ENCODE results near the gene ID4. TPM values are rescaled to one million over a fixed set of nuclear protein-coding genes. Genes with fewer than 3 reads are reported as not detected.

The ID4 gene
- total RNA-seq, 1 experiment from 2014 or later: not detected

DNA sequence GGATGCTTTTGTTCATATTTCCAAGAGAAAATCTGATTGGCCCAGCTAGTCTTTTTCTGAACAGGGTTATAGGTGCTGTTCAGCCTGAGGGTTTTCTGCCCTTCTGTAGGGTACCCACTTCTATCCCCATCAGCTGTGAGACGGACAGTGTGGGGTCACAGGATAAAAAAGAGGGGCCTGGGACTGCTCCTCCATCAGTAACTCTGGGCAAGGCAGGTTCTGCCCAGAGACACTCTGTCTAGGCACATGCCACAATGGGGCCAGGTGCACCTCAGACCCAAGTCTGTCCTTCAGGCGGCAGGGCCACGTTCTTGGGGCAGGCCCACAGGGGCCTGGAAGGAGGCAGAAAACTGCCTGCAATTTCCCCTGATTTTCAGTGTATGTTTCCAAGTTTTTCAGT, 20.0 kb downstream of the ID4 start:
- no peak for DNase-seq (ENCODE audit: low read depth)

DNA sequence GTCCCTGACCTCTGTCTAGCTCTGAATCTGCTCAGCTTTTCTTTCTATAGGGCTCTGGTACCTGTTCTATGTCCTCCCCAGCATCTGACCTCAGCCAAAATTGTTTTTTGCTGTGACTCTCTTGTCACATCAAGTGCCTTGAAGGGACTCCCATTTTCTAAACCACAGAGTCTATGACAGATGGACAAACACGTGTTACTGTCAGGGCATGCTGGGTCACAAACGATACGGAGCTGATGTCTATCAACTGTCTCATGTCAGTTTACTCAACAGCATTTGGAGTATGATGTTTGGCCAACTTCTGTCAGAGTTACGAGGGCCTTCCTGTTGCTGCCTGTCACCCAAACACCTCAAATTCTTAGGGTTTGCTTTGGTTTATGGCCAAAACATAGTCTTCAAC, 20.5 kb downstream of the ID4 start:
- DNase-seq (ENCODE audit: low read depth): no peak

DNA sequence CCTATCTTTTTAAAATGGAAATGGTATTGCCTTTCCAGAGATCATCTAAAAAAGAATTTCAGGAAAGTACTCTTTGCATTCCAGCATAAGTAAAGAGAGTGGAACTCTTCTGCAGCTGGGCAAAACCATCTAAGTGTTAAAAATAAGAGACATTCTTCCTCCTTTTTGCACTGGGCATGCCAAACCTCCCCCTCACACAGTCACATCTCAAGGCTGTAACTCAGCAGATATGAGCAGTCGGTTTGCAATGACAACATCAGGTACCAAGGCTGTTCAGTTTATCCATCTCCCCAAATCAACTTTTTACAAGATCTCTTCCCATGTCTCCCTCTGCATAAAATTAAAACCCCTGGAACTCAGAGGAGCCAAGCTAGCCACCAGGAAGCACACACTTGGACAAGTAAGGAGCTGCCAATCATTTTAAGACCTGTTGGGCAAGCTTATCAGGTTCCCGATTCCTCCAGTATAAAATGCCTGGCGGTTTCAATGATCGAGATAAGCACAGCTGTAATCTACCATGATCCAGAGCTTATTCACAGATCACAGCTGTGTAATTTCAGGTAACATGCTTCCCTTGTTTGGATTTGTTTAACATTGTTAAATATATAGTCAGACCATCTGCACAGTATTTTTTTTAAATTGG, 23.2 kb downstream of the ID4 start:
- no peak for DNase-seq (ENCODE audit: low read depth)

DNA sequence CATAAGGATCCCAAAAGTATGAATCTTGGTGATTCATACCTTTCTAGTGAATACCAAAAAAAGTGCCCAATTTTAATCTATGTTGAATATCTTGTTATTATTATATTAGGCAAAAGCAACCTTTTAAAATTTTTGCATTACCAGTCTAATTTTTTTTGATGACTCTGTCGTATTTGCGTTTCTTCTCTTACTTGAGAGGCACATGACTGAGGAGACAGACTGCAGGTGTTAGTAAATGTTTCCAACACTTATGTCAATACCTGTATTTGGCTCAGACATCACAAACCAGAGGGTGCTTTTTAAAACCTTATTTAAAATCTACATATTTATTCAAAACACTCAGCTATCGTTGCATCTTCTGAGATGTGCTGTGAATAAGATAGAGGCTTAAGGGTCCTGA, 27.1 kb downstream of the ID4 start:
- no peak for DNase-seq (ENCODE audit: low read depth)

DNA sequence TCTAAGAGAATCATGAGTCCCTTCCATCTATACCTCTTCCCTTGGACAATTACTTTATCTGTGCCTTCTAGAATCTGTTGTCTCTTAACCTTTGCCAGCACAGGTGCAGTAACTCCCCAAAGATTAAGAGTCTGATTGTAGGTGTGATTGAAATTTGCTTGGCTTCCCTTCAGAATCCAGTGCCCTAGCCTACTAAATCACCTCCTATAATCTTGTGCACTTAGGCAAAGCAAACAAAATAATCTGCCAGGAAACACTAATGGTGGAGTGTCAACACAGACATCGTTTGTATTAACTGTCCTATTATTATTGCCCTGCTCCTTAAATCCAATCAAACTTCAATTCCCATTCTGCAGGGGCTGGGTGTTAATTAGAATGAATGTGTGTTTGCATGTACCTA, 28.0 kb downstream of the ID4 start:
- no peak for DNase-seq (ENCODE audit: low read depth)

DNA sequence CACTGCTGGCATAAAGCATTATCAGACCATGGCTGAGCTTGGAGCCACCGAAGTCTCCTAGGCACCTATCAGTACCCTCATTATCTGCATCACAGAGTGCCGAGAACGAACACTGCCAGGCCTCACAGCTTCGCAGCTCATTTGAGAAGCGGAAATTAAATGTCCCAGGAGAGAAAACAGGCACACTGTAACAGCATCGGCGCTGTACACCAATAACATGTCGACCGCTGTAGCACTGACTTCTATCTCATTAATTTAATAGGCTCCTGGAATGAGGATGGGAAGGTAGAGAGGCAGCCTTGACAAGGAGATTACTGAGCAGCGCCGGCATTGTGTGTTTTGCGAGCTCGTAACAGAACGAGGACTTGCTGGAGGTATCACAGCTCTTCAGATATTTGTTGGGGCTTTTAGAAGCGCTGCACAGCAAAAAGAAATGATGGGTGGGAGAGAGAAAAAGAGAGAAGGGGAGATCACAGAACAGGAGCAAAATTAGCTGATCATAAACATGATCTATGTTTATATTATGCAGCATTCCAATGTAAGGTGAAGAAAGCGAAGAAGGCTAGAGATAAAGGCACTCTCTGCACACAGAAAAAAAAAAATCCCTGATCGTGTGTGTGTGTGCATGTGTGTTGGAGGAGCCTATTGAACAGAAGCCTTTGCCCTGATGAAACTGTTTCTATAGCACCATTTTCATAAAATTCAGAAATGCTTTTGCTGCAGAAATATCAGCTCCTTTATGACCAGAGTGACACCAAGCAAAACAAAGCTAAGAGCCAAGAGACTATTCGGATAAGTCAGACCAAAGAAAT, 29.2 kb downstream of the ID4 start:
- no peak for DNase-seq (ENCODE audit: low read depth)

DNA sequence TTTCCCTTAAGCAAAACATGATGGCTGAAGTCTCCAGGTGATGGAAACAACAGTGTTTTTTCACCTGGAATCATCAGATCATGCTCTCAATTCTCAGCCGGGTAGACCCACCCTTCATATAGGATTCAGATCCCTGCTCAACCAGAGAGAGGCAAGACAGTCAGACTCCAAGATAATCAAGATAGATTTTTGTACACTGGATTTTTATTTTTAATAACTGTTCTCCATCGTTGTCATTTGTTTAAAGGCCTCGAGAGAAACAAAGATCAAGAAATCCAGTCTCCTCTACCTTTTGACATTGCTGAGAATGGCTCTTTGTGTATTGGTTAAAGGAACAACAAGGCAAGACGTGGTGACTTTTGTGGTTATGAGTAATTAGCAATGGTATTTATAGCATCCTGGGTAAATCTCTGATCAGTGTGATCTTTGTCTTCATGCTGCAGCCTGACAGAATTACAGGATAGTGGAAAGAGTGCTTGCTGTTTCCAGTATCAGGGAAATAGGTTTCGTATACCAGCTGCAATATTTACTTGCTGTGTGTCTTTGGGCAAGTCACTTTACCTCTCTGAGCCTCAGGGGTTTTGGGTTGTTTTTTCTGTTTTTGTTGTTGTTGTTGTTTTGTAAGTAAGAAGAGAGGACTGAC, 29.9 kb downstream of the ID4 start:
- DNase-seq (ENCODE audit: low read depth): peak; percentile 55

DNA sequence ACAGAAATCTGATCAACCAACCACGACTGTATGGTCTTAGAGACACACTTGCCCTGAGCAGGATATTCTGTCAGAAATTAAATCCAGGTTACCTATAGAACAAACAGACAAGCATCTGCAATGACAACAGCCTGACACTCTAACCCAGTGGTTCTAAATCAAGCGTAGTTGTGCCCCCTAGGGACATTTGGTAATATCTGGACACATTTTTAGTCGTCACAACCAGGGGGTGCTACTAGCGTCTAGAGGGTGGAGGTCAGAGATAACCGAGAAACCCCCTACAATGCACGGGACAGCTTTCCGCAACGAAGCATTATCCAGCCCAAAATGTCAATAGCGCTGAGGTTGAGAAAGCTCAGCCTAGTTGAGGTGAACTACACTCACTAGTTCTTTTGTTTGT, 32.3 kb downstream of the ID4 start:
- no peak for DNase-seq (ENCODE audit: low read depth)

DNA sequence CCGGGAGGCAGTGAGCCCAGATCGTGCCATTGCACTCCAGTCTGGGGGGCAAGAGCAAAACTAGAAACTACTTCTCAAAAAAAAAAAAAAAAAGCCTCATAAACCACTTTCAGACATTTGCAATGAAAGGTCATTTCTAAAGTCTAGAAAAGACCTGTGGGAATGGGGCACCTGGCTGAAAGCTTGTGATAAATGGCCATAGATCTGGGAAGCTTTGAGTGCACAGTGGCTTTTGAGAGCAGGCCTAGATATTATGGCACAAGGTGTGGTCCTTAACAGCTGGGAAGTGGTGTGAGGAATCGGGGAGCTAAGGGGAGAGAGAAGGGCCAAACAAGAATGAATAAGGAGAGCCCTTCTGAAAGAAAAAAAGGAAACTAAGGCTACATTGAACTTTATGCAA, 33.2 kb downstream of the ID4 start:
- no peak for DNase-seq (ENCODE audit: low read depth)

DNA sequence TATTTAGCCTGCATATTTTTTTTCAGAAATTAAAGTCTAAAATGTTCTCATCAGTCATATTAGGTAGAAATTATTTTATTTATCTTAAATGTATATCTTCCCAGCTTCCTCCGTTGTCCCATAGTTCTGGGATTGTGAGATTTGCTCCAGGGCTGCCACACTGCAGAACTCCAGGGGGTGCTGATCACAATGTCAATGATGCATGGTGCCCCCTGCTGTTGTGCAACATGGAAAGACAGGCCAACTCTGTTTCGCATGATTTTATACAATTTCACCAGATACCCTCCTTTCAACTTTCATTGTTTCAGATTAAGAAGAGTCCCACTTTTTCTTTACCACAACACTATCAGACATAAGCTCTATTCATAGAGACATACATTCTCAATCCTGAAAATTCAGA, 35.9 kb downstream of the ID4 start:
- DNase-seq (ENCODE audit: low read depth): no peak

DNA sequence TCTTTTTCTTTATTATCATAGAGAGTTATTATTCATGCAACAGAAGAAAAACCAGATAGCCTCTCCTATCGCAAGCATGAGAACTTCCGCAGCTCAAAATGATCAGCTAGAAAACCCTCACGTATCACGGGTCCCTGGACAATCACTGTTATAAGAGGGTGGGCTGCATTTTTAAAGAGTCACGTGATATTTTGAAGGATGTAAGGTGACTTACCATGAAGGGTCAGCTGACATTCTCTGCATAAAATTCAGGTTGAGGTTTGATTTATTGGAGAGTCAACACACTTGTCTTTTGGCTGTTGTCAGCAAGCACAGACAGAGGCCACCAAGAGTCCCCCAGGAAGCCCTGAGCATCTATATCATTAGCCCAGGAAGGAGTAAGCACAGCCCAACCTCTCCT, 39.5 kb downstream of the ID4 start:
- DNase-seq (ENCODE audit: low read depth): no peak

DNA sequence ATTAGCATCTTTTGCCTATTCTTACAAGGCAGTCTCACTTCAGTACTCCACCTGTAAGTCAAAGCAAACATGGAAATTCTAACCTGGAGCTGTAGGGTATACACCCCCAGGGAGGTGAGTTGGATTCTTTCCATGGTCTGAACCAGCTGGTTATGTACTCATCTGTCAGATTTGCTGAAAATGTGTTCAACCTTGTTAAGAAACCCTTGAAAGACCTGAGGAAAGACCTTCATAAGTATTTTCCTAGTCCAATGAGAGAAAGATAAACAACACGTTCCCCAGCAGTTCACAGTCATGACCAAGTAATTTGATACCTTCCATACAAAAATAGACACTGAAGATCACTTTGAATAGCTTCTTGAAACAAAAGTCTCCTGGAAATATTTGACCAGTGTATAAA, 42.5 kb downstream of the ID4 start:
- no peak for DNase-seq (ENCODE audit: low read depth)

DNA sequence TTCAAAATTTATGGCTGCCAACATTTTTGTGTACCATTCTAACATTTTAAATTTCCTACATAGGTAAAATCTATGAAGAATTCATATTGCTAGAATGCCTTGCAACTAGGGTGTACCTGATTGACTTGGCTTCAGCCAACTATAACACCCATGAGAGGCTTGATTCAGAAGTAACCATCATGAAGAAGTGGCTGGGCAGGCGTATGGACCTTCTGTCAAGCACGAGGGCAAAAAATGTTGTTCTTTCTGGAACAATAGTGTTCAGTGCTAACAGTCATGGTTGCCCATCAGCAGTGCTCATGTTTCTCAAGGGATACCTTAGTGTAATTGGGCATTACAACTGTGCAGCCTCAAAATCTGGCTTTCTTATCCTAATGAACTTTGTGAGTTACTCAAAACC, 42.9 kb downstream of the ID4 start:
- DNase-seq (ENCODE audit: low read depth): no peak

DNA sequence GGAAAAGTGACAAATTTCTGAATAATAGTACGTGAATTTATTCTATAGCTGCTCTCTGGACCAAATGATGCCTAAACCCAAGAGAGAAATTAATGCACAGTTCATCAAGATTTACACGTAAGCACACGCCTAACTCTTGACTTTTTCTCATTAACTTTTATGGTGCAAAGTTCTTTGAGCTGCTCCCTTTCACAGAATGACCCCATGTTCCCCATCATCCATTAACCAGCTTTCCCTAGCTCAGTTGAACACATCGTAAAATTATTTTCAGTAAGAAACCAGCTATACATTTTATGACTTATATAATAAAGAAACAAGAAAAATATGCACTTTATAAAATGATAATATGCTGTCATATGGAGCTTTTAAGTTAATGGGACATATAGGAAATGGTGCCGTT, 54.3 kb downstream of the ID4 start:
- DNase-seq (ENCODE audit: low read depth): no peak

Data from LHCN-M2 (cell line).